ENCODE measurements around the gene SOD3. TPM values are rescaled to one million over a fixed set of nuclear protein-coding genes. Genes with fewer than 3 reads are reported as not detected.

The SOD3 gene
- total RNA-seq, 1 experiment from 2014 or later = 10.7 TPM

GRCh38 chr4:24777536-24778463 lies 17.6 kb upstream of the SOD3 start:
- no peaks in the 10 kb centered on the region for H3K9me3 ChIP-seq (ENCODE audit: low read length)
- peaks cover 42% of the 10 kb centered on the region for H3K4me1 ChIP-seq (ENCODE audit: insufficient read depth, low read length)
- H3K4me2 ChIP-seq (ENCODE audit: low read length) = no peak overlapping the region
- BruUV-seq (replicated peaks) = no TSS peak
- intact Hi-C loops (cut with micrococcal nuclease) = no loop called here
- no peaks in the 10 kb centered on the region for H3K79me2 ChIP-seq (ENCODE audit: low read length)
- H3K4me3 ChIP-seq (ENCODE audit: low read length) = no peak overlapping the region
- no peak overlapping the region for H3K27ac ChIP-seq (ENCODE audit: low read length)
- H4K20me1 ChIP-seq (ENCODE audit: low read length) = no peaks in the 10 kb centered on the region
- ATAC-seq (no peak), DNase-seq (no peak)
- no peak overlapping the region for H2AFZ ChIP-seq (ENCODE audit: low read length)
- H3K9ac ChIP-seq (ENCODE audit: low read length) = no peak overlapping the region
- H3K36me3 ChIP-seq (ENCODE audit: low read depth, low read length) = no peaks in the 10 kb centered on the region
- no peaks in the 10 kb centered on the region for H3K9me2 ChIP-seq (replicated peaks; ENCODE audit: low read length)
- ChIA-PET POLR2A (ENCODE audit: unreplicated experiment) (interaction anchor here (0.5 kb wide), 1 partner anchor 121 kb away, joined by 7 read pairs; no protein-coding TSS in a partner anchor), CTCF (no interaction called here)
- no peak for TF ChIP-seq EZH2 (IDR thresholded peaks at IDR 0.05; ENCODE audit: low read length, unreplicated experiment)
- TF ChIP-seq, protein P1, sequence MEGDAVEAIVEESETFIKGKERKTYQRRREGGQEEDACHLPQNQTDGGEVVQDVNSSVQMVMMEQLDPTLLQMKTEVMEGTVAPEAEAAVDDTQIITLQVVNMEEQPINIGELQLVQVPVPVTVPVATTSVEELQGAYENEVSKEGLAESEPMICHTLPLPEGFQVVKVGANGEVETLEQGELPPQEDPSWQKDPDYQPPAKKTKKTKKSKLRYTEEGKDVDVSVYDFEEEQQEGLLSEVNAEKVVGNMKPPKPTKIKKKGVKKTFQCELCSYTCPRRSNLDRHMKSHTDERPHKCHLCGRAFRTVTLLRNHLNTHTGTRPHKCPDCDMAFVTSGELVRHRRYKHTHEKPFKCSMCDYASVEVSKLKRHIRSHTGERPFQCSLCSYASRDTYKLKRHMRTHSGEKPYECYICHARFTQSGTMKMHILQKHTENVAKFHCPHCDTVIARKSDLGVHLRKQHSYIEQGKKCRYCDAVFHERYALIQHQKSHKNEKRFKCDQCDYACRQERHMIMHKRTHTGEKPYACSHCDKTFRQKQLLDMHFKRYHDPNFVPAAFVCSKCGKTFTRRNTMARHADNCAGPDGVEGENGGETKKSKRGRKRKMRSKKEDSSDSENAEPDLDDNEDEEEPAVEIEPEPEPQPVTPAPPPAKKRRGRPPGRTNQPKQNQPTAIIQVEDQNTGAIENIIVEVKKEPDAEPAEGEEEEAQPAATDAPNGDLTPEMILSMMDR (conservative IDR thresholded peaks at IDR 0.05; ENCODE audit: low read depth, low read length) = no peak
- no peak for TF ChIP-seq EZH2phosphoT487 (IDR thresholded peaks at IDR 0.05; ENCODE audit: borderline replicate concordance, low read length)
- no peaks in the 10 kb centered on the region for H3K27me3 ChIP-seq (ENCODE audit: low read length)
- no peaks in the 10 kb centered on the region for H3F3A ChIP-seq (ENCODE audit: low read length, unreplicated experiment)

- H3K79me2 ChIP-seq (ENCODE audit: low read length) = no peaks in the 10 kb centered on the region
- no peaks in the 10 kb centered on the region for H3K9me2 ChIP-seq (replicated peaks; ENCODE audit: low read length)
- no peak for TF ChIP-seq EZH2 (IDR thresholded peaks at IDR 0.05; ENCODE audit: low read length, unreplicated experiment)
- TF ChIP-seq, protein P1 (conservative IDR thresholded peaks at IDR 0.05; ENCODE audit: low read depth, low read length) = no peak
- no peak for TF ChIP-seq EZH2phosphoT487 (IDR thresholded peaks at IDR 0.05; ENCODE audit: borderline replicate concordance, low read length)
- H3F3A ChIP-seq (ENCODE audit: low read length, unreplicated experiment) = no peaks in the 10 kb centered on the region
- H3K36me3 ChIP-seq (ENCODE audit: low read depth, low read length) = no peaks in the 10 kb centered on the region
- intact Hi-C loops (cut with micrococcal nuclease) = no loop called here
- no peak for DNase-seq
- ChIA-PET CTCF (no interaction called here), POLR2A (ENCODE audit: unreplicated experiment) (no interaction called here)
- no peak overlapping the region for H3K27ac ChIP-seq (ENCODE audit: low read length)
- no peak overlapping the region for H3K4me3 ChIP-seq (ENCODE audit: low read length)
- no peaks in the 10 kb centered on the region for H3K9me3 ChIP-seq (ENCODE audit: low read length)
- H3K9ac ChIP-seq (ENCODE audit: low read length) = no peak overlapping the region
- H3K4me2 ChIP-seq (ENCODE audit: low read length) = no peak overlapping the region
- no peak for ATAC-seq
- H3K4me1 ChIP-seq (ENCODE audit: insufficient read depth, low read length) = peaks cover 45% of the 10 kb centered on the region
- no peaks in the 10 kb centered on the region for H3K27me3 ChIP-seq (ENCODE audit: low read length)
- BruUV-seq (replicated peaks) = no TSS peak
- no peaks in the 10 kb centered on the region for H4K20me1 ChIP-seq (ENCODE audit: low read length)
- H2AFZ ChIP-seq (ENCODE audit: low read length) = no peak overlapping the region
These were observed 16.7 kb upstream of the SOD3 start for GRCh38 chr4:24778464-24779225.

Data from PC-3 (cell line).